ENCODE results near the gene PDE7B. TPM values are rescaled to one million over a fixed set of nuclear protein-coding genes. Genes with fewer than 3 reads are reported as not detected.

PDE7B gene
- total and polyA plus RNA-seq, 4 donors = 1.0 to 6.9 (median 3.8) TPM

GRCh38 chr6:135970750-135971149, 119.2 kb downstream of the PDE7B start:
- WGBS, 2 donors = 94 to 96% methylated on average over 7 of the region's 7 CpGs
- DNase-seq (no peak), ATAC-seq (ENCODE audit: low FRiP score) (no peak)
- H3K9me3 ChIP-seq (ENCODE audit: control insufficient read depth, low read length) = no peaks in the 10 kb centered on the region
- H3K27me3 ChIP-seq (ENCODE audit: control insufficient read depth in 1 of 2, insufficient read depth in 2 of 2, low read length in 1 of 2) = no peaks in the 10 kb centered on the region
- H3K36me3 ChIP-seq (ENCODE audit: control insufficient read depth in 1 of 2, insufficient read depth in 2 of 2, low read length in 1 of 2) = no peaks in the 10 kb centered on the region
- intact Hi-C loops (cut with DNase I) = no loop called here
- H3K4me1 ChIP-seq (ENCODE audit: control insufficient read depth in 1 of 2, insufficient read depth in 2 of 2, low read length in 2 of 2) = no peaks in the 10 kb centered on the region
- no peak overlapping the region for H3K4me3 ChIP-seq (ENCODE audit: low read length in 2 of 2)
- no peak overlapping the region for H3K27ac ChIP-seq (ENCODE audit: low read depth in 1 of 2, low read length in 2 of 2)

GRCh38 chr6:135971351-135971750, 119.8 kb downstream of the PDE7B start:
- ATAC-seq (ENCODE audit: low FRiP score) (no peak), DNase-seq (no peak)
- no peak overlapping the region for H3K4me3 ChIP-seq (ENCODE audit: low read length in 2 of 2)
- no peaks in the 10 kb centered on the region for H3K36me3 ChIP-seq (ENCODE audit: control insufficient read depth in 1 of 2, insufficient read depth in 2 of 2, low read length in 1 of 2)
- intact Hi-C loops (cut with DNase I) = no loop called here
- WGBS, 2 donors = 93 to 96% methylated on average over 3 of the region's 3 CpGs
- H3K27ac ChIP-seq (ENCODE audit: low read depth in 1 of 2, low read length in 2 of 2) = no peak overlapping the region
- H3K9me3 ChIP-seq (ENCODE audit: control insufficient read depth, low read length) = no peaks in the 10 kb centered on the region
- H3K4me1 ChIP-seq (ENCODE audit: control insufficient read depth in 1 of 2, insufficient read depth in 2 of 2, low read length in 2 of 2) = no peaks in the 10 kb centered on the region
- no peaks in the 10 kb centered on the region for H3K27me3 ChIP-seq (ENCODE audit: control insufficient read depth in 1 of 2, insufficient read depth in 2 of 2, low read length in 1 of 2)

- intact Hi-C loops (cut with DNase I) = no loop called here
- H3K36me3 ChIP-seq (ENCODE audit: control insufficient read depth in 1 of 2, insufficient read depth in 2 of 2, low read length in 1 of 2) = no peaks in the 10 kb centered on the region
- no peak for DNase-seq
Measured at GRCh38 chr6:135972150-135972549, 120.6 kb downstream of the PDE7B start.

GRCh38 chr6:135972586-135972985, 121.1 kb downstream of the PDE7B start:
- 60 to 74% methylated on average over 2 of the region's 2 CpGs for WGBS, 2 donors
- Histone ChIP-seq H3K27ac (ENCODE audit: low read depth in 1 of 2, low read length in 2 of 2) (no peak overlapping the region), H3K4me3 (ENCODE audit: low read length in 2 of 2) (no peak overlapping the region), H3K4me1 (ENCODE audit: control insufficient read depth in 1 of 2, insufficient read depth in 2 of 2, low read length in 2 of 2) (no peaks in the 10 kb centered on the region), H3K27me3 (ENCODE audit: control insufficient read depth in 1 of 2, insufficient read depth in 2 of 2, low read length in 1 of 2) (no peaks in the 10 kb centered on the region), H3K36me3 (ENCODE audit: control insufficient read depth in 1 of 2, insufficient read depth in 2 of 2, low read length in 1 of 2) (no peaks in the 10 kb centered on the region), H3K9me3 (ENCODE audit: control insufficient read depth, low read length) (no peaks in the 10 kb centered on the region)
- ATAC-seq (ENCODE audit: low FRiP score) (no peak), DNase-seq (no peak)
- intact Hi-C loops (cut with DNase I) = no loop called here

More at GRCh38 chr6:135972150-135972549, 120.6 kb downstream of the PDE7B start:
- Histone ChIP-seq H3K9me3 (ENCODE audit: control insufficient read depth, low read length) (no peaks in the 10 kb centered on the region), H3K4me1 (ENCODE audit: control insufficient read depth in 1 of 2, insufficient read depth in 2 of 2, low read length in 2 of 2) (no peaks in the 10 kb centered on the region), H3K27ac (ENCODE audit: low read depth in 1 of 2, low read length in 2 of 2) (no peak overlapping the region), H3K4me3 (ENCODE audit: low read length in 2 of 2) (no peak overlapping the region), H3K27me3 (ENCODE audit: control insufficient read depth in 1 of 2, insufficient read depth in 2 of 2, low read length in 1 of 2) (no peaks in the 10 kb centered on the region)
- no peak for ATAC-seq (ENCODE audit: low FRiP score)

- Histone ChIP-seq H3K27ac (ENCODE audit: low read depth in 1 of 2, low read length in 2 of 2) (no peak overlapping the region), H3K27me3 (ENCODE audit: control insufficient read depth in 1 of 2, insufficient read depth in 2 of 2, low read length in 1 of 2) (no peaks in the 10 kb centered on the region), H3K9me3 (ENCODE audit: control insufficient read depth, low read length) (no peaks in the 10 kb centered on the region), H3K4me1 (ENCODE audit: control insufficient read depth in 1 of 2, insufficient read depth in 2 of 2, low read length in 2 of 2) (no peaks in the 10 kb centered on the region), H3K4me3 (ENCODE audit: low read length in 2 of 2) (no peak overlapping the region), H3K36me3 (ENCODE audit: control insufficient read depth in 1 of 2, insufficient read depth in 2 of 2, low read length in 1 of 2) (no peaks in the 10 kb centered on the region)
- no peak for DNase-seq
- 95 to 96% methylated on average over 1 of the region's 1 CpG for WGBS, 2 donors
- intact Hi-C loops (cut with DNase I) = no loop called here
- no peak for ATAC-seq (ENCODE audit: low FRiP score)
Measured at GRCh38 chr6:135974426-135974825, 122.9 kb downstream of the PDE7B start.

- Histone ChIP-seq H3K27me3 (ENCODE audit: control insufficient read depth in 1 of 2, insufficient read depth in 2 of 2, low read length in 1 of 2) (no peaks in the 10 kb centered on the region), H3K4me3 (ENCODE audit: low read length in 2 of 2) (no peak overlapping the region), H3K9me3 (ENCODE audit: control insufficient read depth, low read length) (no peaks in the 10 kb centered on the region), H3K27ac (ENCODE audit: low read depth in 1 of 2, low read length in 2 of 2) (no peak overlapping the region), H3K36me3 (ENCODE audit: control insufficient read depth in 1 of 2, insufficient read depth in 2 of 2, low read length in 1 of 2) (no peaks in the 10 kb centered on the region), H3K4me1 (ENCODE audit: control insufficient read depth in 1 of 2, insufficient read depth in 2 of 2, low read length in 2 of 2) (no peaks in the 10 kb centered on the region)
- DNase-seq = no peak
- no peak for ATAC-seq (ENCODE audit: low FRiP score)
- intact Hi-C loops (cut with DNase I) = no loop called here
Measured at GRCh38 chr6:135976585-135976984, 125.1 kb downstream of the PDE7B start.

- no peak overlapping the region for H3K4me3 ChIP-seq (ENCODE audit: low read length in 2 of 2)
- DNase-seq = no peak
- intact Hi-C loops (cut with DNase I) = no loop called here
Measured at GRCh38 chr6:135983093-135983492, 131.6 kb downstream of the PDE7B start.

GRCh38 chr6:135983718-135984343, 132.3 kb downstream of the PDE7B start:
- Histone ChIP-seq H3K4me3 (ENCODE audit: low read length in 2 of 2) (no peak overlapping the region), H3K27me3 (ENCODE audit: control insufficient read depth in 1 of 2, insufficient read depth in 2 of 2, low read length in 1 of 2) (no peaks in the 10 kb centered on the region), H3K36me3 (ENCODE audit: control insufficient read depth in 1 of 2, insufficient read depth in 2 of 2, low read length in 1 of 2) (no peaks in the 10 kb centered on the region), H3K4me1 (ENCODE audit: control insufficient read depth in 1 of 2, insufficient read depth in 2 of 2, low read length in 2 of 2) (no peaks in the 10 kb centered on the region), H3K9me3 (ENCODE audit: control insufficient read depth, low read length) (no peaks in the 10 kb centered on the region), H3K27ac (ENCODE audit: low read depth in 1 of 2, low read length in 2 of 2) (no peak overlapping the region)
- intact Hi-C loops (cut with DNase I) = no loop called here
- DNase-seq = no peak
- WGBS, 2 donors = 82 to 87% methylated on average over 4 of the region's 4 CpGs
- ATAC-seq (ENCODE audit: low FRiP score) = no peak

More at GRCh38 chr6:135983093-135983492, 131.6 kb downstream of the PDE7B start:
- H3K27me3 ChIP-seq (ENCODE audit: control insufficient read depth in 1 of 2, insufficient read depth in 2 of 2, low read length in 1 of 2) = no peaks in the 10 kb centered on the region
- H3K36me3 ChIP-seq (ENCODE audit: control insufficient read depth in 1 of 2, insufficient read depth in 2 of 2, low read length in 1 of 2) = no peaks in the 10 kb centered on the region
- H3K27ac ChIP-seq (ENCODE audit: low read depth in 1 of 2, low read length in 2 of 2) = no peak overlapping the region
- 87 to 89% methylated on average over 3 of the region's 3 CpGs for WGBS, 2 donors
- H3K9me3 ChIP-seq (ENCODE audit: control insufficient read depth, low read length) = no peaks in the 10 kb centered on the region
- ATAC-seq (ENCODE audit: low FRiP score) = no peak
- no peaks in the 10 kb centered on the region for H3K4me1 ChIP-seq (ENCODE audit: control insufficient read depth in 1 of 2, insufficient read depth in 2 of 2, low read length in 2 of 2)

- ATAC-seq (ENCODE audit: low FRiP score) (no peak), DNase-seq (no peak)
- H3K4me1 ChIP-seq (ENCODE audit: control insufficient read depth in 1 of 2, insufficient read depth in 2 of 2, low read length in 2 of 2) = no peaks in the 10 kb centered on the region
- no peaks in the 10 kb centered on the region for H3K9me3 ChIP-seq (ENCODE audit: control insufficient read depth, low read length)
- WGBS, 2 donors = 43 to 50% methylated on average over 3 of the region's 3 CpGs
- H3K27me3 ChIP-seq (ENCODE audit: control insufficient read depth in 1 of 2, insufficient read depth in 2 of 2, low read length in 1 of 2) = no peaks in the 10 kb centered on the region
- H3K27ac ChIP-seq (ENCODE audit: low read depth in 1 of 2, low read length in 2 of 2) = no peak overlapping the region
- no peak overlapping the region for H3K4me3 ChIP-seq (ENCODE audit: low read length in 2 of 2)
- intact Hi-C loops (cut with DNase I) = no loop called here
- H3K36me3 ChIP-seq (ENCODE audit: control insufficient read depth in 1 of 2, insufficient read depth in 2 of 2, low read length in 1 of 2) = no peaks in the 10 kb centered on the region
Measured at GRCh38 chr6:135985471-135985870, 134.0 kb downstream of the PDE7B start.
